Neural crest cell (in vitro differentiated cells): ENCODE data around the gene HOXA10. TPM values are rescaled to one million over a fixed set of nuclear protein-coding genes. Genes with fewer than 3 reads are reported as not detected.

Source experiments
- DNase-seq: peaks from one replicate; pipeline ENCODE4 v3.0.0; 2021; ENCODE audit warnings: low read depth, mixed read lengths, low spot score
- H3K27ac Mint-ChIP-seq: one replicate; pipeline ENCODE4 v1.8.0; 2021; ENCODE audit warnings: mild to moderate bottlenecking, mixed read lengths; ENCODE audit not compliant: unreplicated experiment
- H3K27me3 Mint-ChIP-seq: 2 replicates; pipeline ENCODE4 v1.8.0; 2021; ENCODE audit warnings: low read depth, mild to moderate bottlenecking, mixed read lengths
- H3K36me3 Mint-ChIP-seq: 2 replicates; pipeline ENCODE4 v1.8.0; 2021; ENCODE audit warnings: low read depth, mild to moderate bottlenecking, mixed read lengths
- H3K4me1 Mint-ChIP-seq: 2 replicates; pipeline ENCODE4 v1.8.0; 2021; ENCODE audit warnings: mixed read lengths
- H3K4me3 Mint-ChIP-seq: one replicate; pipeline ENCODE4 v1.8.0; 2021; ENCODE audit warnings: mild to moderate bottlenecking, mixed read lengths
- H3K9me3 Mint-ChIP-seq: 2 replicates; pipeline ENCODE4 v1.8.0; 2021; ENCODE audit warnings: mixed read lengths
- total RNA-seq: library from RNA; stranded (reverse); gene quantifications from 2 replicates; pipeline ENCODE4 v1.2.1, GENCODE V29; 2021
- TF ChIP-seq, protein P1 (sequence below): fragments of 200-600 bp; sonication (generic); conservative IDR thresholded peaks from 2 replicates; pipeline ENCODE4 v1.5.0; 2021; ENCODE audit warnings: antibody characterized with exemption, mild to moderate bottlenecking

Gene HOXA10
- total RNA-seq, 1 donor from 2014 or later = 0.35 TPM

DNA sequence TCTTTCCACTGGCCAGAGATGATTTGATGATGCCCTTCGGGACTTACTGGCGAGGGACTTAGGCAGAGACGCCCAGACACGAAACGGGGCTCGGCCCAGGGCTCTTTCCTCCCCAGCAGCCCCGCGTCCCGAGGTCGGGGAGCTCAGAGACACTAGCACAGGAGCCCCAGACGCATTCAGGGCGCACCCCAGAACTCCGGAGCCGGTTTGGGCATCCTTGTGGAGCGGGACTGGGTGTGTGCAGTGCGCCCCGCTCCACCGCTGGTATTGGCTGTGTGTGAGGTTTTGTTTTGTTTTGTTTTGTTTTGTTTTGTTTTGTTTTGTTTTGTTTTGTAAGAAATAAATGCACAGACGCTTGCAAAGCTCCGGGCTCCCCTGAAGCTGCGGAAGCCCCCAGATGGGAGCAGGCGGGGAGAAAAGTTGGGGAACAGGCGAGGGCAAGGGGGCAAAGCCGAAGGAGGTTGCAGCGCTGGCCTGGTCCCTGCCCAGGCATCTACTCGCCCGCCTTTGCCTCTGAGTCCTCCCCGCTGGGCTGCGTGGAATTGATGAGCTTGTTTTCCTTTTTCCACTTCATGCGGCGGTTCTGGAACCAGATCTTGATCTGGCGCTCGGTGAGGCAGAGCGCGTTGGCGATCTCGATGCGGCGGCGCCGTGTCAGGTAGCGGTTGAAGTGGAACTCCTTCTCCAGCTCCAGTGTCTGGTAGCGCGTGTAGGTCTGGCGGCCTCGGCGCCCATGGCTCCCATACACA lies 28.8 kb downstream of the HOXA10 start:
- H3K4me3 Mint-ChIP-seq = peak overlapping the region; percentile 83

DNA sequence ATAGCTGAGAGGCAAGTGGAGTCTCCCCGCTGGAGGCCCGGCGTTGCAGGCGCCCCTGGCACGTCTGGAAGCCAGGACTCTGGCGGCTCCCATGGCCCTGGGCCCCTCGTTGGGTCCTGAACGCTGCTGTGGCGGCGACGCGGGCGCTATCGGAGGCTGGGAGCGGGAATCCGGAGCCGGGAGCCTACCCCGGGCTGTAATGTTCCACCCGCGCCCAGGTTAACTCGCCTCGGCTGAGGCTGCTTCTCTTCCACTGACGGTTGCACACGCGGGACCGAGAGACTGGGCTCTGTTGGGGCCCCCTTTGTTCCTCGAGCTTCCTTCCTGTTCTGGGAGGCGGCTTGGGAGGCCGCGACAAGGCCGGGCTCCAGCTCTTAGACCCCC lies 29.3 kb downstream of the HOXA10 start:
- TF ChIP-seq, protein P1, sequence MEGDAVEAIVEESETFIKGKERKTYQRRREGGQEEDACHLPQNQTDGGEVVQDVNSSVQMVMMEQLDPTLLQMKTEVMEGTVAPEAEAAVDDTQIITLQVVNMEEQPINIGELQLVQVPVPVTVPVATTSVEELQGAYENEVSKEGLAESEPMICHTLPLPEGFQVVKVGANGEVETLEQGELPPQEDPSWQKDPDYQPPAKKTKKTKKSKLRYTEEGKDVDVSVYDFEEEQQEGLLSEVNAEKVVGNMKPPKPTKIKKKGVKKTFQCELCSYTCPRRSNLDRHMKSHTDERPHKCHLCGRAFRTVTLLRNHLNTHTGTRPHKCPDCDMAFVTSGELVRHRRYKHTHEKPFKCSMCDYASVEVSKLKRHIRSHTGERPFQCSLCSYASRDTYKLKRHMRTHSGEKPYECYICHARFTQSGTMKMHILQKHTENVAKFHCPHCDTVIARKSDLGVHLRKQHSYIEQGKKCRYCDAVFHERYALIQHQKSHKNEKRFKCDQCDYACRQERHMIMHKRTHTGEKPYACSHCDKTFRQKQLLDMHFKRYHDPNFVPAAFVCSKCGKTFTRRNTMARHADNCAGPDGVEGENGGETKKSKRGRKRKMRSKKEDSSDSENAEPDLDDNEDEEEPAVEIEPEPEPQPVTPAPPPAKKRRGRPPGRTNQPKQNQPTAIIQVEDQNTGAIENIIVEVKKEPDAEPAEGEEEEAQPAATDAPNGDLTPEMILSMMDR = no peak

More for the DNA sequence above, 28.8 kb downstream of the HOXA10 start:
- Mint-ChIP-seq H3K27ac (no peak overlapping the region), H3K4me1 (peaks cover 32% of the 10 kb centered on the region), H3K9me3 (peaks cover 4% of the 10 kb centered on the region), H3K36me3 (peaks cover 3% of the 10 kb centered on the region), H3K27me3 (peaks cover 100% of the 10 kb centered on the region)
- no peak for DNase-seq
- TF ChIP-seq, protein P1 = no peak

DNA sequence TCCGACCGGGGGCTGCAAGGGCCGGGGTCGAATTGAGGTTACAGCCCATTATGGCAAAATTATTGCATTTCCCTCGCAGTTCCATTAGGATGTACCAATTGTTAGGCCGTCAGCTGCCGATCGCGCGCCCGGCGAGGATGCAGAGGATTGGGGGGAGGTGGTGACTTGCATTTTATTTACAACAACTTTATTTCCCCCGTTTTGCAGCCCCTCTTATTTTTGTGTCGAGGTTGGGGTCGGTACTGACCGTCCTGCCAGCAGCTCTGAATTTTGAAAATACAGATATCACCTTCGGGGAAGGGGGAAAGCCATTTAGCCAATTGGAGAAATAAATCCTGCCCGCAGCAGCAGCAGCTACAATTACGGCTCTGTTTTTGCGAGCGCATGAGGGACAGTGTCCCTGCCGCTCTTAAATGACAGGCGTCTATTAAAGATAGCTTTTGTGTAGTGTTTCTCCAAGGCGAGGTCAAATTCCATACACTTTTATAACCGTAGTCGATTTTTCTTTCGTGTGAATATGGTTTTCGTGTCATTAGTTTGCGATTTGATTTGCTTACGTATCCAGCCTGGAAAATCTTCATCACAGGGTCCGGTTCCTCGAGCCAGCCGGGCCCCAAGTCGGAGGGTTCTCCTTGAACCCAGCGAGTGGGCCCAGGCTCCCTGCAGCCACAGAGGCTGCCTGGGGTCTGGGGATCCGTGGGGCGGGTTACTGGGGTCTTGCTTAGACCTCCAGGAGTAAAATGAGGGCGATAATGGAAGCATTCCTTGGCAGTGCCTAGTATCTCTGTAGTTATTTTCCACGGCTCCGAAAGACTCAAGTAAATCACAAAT lies 30.0 kb downstream of the HOXA10 start:
- H3K4me3 Mint-ChIP-seq = peak overlapping the region; percentile 79
- peaks cover 32% of the 10 kb centered on the region for H3K4me1 Mint-ChIP-seq
- H3K36me3 Mint-ChIP-seq = peaks cover 3% of the 10 kb centered on the region
- H3K9me3 Mint-ChIP-seq = peaks cover 4% of the 10 kb centered on the region
- no peak overlapping the region for H3K27ac Mint-ChIP-seq
- TF ChIP-seq, protein P1 = peak; percentile 34
- no peak for DNase-seq
- H3K27me3 Mint-ChIP-seq = peaks cover 100% of the 10 kb centered on the region

More for the DNA sequence above, 29.3 kb downstream of the HOXA10 start:
- Mint-ChIP-seq H3K27ac (no peak overlapping the region), H3K4me1 (peaks cover 32% of the 10 kb centered on the region), H3K27me3 (peaks cover 100% of the 10 kb centered on the region), H3K36me3 (peaks cover 3% of the 10 kb centered on the region), H3K4me3 (peak overlapping the region; percentile 83), H3K9me3 (peaks cover 4% of the 10 kb centered on the region)
- DNase-seq = no peak

DNA sequence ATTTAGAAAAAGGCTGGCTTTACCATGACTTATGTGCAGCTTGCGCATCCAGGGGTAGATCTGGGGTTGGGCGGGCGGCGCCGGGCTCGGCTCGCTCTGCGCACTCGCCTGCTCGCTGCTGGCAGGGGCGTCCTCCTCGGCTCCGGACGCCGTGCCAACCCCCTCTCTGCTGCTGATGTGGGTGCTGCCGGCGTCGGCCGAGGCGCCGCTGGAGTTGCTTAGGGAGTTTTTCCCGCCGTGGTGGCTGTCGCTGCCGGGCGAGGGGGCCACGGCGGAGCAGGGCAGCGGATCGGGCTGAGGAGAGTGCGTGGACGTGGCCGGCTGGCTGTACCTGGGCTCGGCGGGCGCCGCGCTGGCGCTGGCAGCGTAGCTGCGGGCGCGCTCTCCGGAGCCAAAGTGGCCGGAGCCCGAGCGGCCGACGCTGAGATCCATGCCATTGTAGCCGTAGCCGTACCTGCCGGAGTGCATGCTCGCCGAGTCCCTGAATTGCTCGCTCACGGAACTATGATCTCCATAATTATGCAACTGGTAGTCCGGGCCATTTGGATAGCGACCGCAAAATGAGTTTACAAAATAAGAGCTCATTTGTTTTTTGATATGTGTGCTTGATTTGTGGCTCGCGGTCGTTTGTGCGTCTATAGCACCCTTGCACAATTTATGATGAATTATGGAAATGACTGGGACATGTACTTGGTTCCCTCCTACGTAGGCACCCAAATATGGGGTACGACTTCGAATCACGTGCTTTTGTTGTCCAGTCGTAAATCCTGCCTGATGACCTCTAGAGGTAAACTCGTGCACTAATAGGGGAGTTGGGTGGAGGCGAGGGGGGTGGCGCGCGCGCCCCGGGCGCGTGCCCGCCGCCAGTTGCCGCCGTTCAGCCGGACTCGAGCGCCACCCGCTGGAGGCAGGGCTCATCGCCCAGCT lies 30.8 kb downstream of the HOXA10 start, which contains the start of gene HOXA5:
Gene HOXA5, minus strand, starts transcription at position 659 of the 927 bp plus-strand sequence. Its CDS starts 74 bp downstream, at position 585.
- peak; percentile 64 for DNase-seq
- TF ChIP-seq, protein P1 = peak; percentile 88
- Mint-ChIP-seq H3K4me3 (peak within 1 kb of the TSS; percentile 92), H3K27me3 (peaks cover 100% of the 10 kb centered on the region), H3K36me3 (peaks cover 3% of the 10 kb centered on the region), H3K27ac (peak within 1 kb of the TSS; percentile 13), H3K4me1 (peaks cover 35% of the 10 kb centered on the region), H3K9me3 (peaks cover 4% of the 10 kb centered on the region)

DNA sequence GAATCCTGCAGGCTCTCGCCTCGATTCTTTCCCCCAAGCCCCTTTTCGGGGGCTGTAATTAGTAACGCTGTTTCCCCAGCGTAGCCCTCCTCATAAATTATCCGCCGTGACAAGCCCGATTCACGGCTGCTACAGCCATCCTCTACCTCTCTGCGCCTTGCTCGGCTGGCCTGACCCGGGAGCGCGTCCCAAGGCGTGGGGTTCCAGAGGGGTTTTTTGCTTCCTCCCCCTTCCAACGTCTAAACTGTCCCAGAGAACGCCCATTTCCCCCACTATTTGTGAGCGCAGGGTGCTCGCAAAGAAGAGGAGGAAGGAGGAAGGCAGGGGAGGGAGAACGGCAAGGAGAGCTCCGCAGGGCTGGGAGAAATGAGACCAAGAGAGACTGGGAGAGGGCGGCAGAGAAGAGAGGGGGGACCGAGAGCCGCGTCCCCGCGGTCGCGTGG lies 31.5 kb downstream of the HOXA10 start:
- H3K36me3 Mint-ChIP-seq = peaks cover 3% of the 10 kb centered on the region
- no peak overlapping the region for H3K27ac Mint-ChIP-seq

More for the DNA sequence above, 31.5 kb downstream of the HOXA10 start:
- H3K4me1 Mint-ChIP-seq = peaks cover 32% of the 10 kb centered on the region
- TF ChIP-seq, protein P1 = no peak
- H3K27me3 Mint-ChIP-seq = peaks cover 100% of the 10 kb centered on the region
- DNase-seq = no peak
- H3K4me3 Mint-ChIP-seq = peak overlapping the region; percentile 86
- peaks cover 4% of the 10 kb centered on the region for H3K9me3 Mint-ChIP-seq
